Stimulated activated CD8-positive, alpha-beta memory T cell treated with anti-CD3 and anti-CD28 coated beads, Interleukin-12 subunit alpha, Interleukin-12 subunit beta, amount 100 ng/mL, for 1 hour (primary cell): ENCODE results near the gene RASA3.

Source experiments
- DNase-seq: peaks from one replicate; pipeline ENCODE4 v3.0.0-alpha.2; 2020; ENCODE audit warnings: low read depth

The RASA3 gene

DNA sequence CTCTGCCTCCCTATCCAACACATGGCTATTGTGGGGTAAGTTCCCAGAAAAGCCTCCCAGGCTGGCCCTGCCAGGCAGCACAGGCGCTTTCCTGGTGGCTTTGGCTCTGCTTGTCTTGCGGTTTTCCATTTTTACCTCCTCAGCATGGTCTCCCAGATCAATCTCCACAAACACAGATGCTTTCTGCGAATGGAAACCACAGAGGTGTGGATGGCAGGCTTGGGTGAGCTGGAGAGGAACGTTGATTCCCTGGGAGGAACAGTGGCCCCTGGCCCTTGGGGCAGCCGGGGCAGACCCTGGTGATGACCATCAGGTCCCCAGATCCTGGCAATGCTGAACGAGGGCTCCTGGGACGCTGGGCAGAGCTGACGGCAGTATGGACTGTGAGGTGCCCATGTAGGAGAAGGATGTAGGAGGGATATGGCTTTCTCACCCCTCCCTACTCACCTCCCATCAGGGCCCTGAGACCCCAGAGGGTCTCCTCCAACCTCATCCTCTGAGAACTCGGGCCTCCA is 165.2 kb downstream of the RASA3 start:
- no peak for DNase-seq

- no peak for DNase-seq
These were observed 166.2 kb downstream of the RASA3 start for GRCh38 chr13:113965968-113966884.

GRCh38 chr13:113965383-113965874 is 167.0 kb downstream of the RASA3 start:
- no peak for DNase-seq

GRCh38 chr13:113964251-113964995 is 168.0 kb downstream of the RASA3 start:
- DNase-seq: no peak

DNA sequence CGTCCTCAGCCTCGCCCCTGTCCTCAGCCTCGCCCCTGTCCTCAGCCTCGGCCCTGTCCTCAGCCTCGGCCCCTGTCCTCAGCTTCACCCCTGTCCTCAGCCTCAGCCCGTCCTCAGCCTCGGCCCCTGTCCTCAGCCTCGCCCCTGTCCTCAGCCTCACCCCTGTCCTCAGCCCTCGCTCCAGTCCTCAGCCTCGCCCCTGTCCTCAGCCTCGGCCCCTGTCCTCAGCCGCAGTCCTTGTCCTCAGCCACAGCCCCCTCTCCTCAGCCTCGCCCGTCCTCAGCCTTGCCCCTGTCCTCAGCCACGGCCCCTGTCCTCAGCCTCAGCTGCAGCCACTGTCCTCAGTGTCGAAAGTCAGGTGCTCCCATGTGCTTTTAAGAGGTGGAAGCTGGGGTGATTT is 169.0 kb downstream of the RASA3 start:
- no peak for DNase-seq

GRCh38 chr13:113962975-113963374 is 169.4 kb downstream of the RASA3 start:
- DNase-seq: no peak

DNA sequence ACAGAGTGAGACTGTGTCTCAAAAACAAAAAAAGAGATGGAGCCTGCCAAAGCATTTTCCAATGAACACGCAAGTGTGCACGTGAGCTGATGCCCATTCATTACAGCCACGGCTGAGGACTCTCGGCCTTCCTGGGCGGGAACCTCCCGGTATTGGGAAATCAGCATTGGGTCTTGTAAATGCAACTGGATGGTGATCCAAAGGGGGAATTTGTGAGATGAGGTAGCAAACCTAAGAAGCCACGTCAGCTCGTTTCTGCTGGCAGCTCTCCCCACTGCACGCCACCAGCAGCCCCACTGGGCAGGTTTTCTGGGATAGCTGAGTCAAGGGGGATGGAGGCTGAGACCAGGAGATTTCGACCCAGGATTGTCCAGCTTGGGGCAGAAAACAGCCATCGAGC is 170.0 kb downstream of the RASA3 start:
- no peak for DNase-seq

GRCh38 chr13:113960276-113960948 is 172.0 kb downstream of the RASA3 start:
- DNase-seq: no peak

DNA sequence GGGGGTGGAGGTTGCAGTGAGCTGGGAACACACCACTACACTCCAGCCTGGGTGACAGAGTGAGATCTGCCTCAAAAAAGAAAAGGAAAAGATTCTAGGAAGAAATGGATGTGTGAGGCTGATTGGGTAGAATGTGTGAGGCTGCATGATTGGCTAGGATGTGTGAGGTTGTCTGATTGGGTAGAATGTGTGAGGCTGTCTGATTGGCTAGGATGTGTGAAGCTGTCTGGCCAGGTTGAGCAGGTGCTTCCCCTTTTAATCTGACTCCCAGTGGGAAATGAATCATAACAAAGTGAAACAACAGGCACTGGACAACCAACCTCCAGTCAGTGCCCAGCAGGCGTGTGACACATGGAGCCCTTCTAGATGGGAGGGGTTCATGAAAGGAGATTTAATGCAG is 173.2 kb downstream of the RASA3 start:
- DNase-seq: no peak

DNA sequence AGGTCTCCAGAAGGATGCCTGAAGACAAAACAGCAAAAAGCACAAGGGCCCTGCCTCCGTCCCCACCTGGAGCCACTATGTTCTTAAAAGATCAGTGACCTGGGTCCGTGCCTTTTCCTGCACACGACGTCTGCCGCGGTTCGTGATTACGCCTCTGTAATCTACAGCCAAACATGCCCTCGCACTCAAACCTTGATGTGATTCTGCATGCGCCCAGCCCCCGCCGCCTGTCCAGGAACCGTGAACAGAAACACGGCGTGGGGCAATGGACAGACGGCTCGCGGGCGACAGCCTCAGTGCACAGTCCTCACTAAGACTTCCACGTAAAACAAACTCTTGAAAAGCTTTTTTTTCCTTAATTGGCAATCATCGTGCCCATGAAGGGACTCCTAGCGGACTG is 174.1 kb downstream of the RASA3 start:
- DNase-seq: no peak

GRCh38 chr13:113956571-113956970 is 175.9 kb downstream of the RASA3 start:
- DNase-seq: no peak

- no peak for DNase-seq
These were observed 176.7 kb downstream of the RASA3 start for GRCh38 chr13:113955691-113956090.

- DNase-seq: no peak
These were observed 177.2 kb downstream of the RASA3 start for GRCh38 chr13:113955235-113955634.

DNA sequence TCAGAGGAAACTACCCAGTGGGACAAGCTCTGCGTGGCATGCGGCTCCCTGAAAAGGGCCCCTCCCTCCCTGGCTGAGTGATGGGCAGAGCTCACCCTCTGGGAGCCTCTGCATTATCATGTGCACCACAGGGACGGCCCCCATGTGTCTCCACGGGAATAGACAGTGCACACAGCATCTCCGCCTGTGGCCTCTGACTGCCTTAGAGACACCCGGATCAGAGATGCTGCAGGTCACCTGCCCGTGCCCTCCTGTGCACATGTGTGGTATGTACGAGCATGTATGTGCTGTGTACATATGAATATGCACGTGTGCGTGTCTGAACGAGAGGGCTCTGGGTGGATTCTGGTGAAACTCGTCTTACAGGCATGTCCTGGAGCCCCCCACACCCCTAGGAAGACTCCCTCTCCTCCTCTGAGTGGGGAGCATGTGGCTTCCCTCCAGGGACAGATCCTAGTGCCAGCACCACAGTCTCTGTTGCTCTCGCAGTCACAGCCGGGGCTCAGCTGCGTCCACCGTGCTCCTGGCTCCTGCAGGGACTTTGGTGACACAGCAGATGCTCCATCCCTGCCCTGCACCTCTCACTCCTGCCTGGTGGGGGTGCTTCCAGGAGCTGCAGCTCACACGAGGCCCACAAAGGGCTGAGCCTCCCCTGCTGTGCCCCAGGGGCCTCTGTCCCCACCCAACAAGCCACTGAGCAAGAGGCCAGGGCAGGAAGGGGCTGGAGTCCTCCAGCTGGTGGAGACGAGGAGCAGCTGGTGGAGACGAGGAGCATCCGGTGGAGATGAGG is 178.2 kb downstream of the RASA3 start:
- DNase-seq: no peak

- no peak for DNase-seq
These were observed 178.9 kb downstream of the RASA3 start for GRCh38 chr13:113953561-113953960.

GRCh38 chr13:113952983-113953520 is 179.4 kb downstream of the RASA3 start:
- no peak for DNase-seq

GRCh38 chr13:113952151-113952982 is 180.1 kb downstream of the RASA3 start:
- DNase-seq: no peak

DNA sequence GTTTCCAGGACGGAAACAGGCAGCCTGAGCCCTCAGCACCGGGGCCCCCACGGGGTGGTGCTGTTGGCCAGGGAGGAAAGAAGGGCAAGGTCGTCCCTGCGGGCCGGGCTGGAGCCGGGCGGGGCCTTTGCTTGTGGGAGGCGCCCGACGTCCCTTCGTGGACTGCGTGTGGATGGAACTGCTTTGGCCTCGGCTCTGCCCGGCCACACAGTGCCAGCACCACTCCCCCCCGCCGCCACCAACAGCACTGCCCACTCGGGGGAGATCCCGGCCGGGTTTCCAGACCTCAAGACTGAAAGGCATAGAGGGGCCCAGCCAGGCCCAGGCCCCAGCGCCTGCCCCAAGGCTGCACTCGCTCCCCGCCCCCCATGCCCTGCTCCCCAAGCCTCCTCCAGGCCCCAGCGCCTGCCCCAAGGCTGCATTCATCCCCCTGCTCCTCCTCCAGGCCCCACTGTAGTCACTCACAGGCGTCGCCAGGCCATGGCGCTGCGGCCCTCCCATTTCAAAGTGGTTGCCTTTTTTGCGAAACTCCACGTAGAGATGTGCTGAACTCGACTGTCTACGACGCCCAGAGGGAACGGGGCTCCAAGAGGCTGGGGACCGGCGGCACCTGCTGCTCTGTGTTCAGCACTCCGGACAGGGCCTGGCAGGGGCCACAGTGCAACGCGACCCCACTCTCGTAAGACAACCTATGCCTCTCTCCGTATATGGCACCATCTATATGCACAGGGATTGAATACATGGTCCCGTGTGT is 181.0 kb downstream of the RASA3 start:
- no peak for DNase-seq

- DNase-seq: no peak
These were observed 181.8 kb downstream of the RASA3 start for GRCh38 chr13:113950451-113951245.
